SU-DHL-6 (cell line): ENCODE measurements around the gene BAD.
A peak's percentile ranks its signal among the peaks of the same experiment; 100 is the strongest.

Source experiments
- H2AFZ ChIP-seq: fragments of 200-600 bp; sonication (generic); 2 replicates; pipeline ENCODE4 v1.6.1; 2014; ENCODE audit warnings: low read depth, mild to moderate bottlenecking, moderate library complexity, mixed read lengths, antibody characterized with exemption, low read length; ENCODE audit not compliant: severe bottlenecking
- H3F3A ChIP-seq: fragments of 200-600 bp; shearing (Covaris generic); 2 replicates; pipeline ENCODE4 v1.6.0; 2016; ENCODE audit warnings: antibody characterized with exemption, mild to moderate bottlenecking; ENCODE audit not compliant: insufficient read depth
- H3K27ac ChIP-seq: fragments of 200-600 bp; sonication (generic); 2 replicates; pipeline ENCODE4 v1.5.1; 2016; ENCODE audit warnings: low read depth, mild to moderate bottlenecking, low read length, moderate library complexity, mixed read lengths
- H3K27me3 ChIP-seq: fragments of 200-600 bp; sonication (generic), shearing (Covaris generic); 2 replicates; pipeline ENCODE4 v1.6.0; 2014; ENCODE audit warnings: mild to moderate bottlenecking, low read length
- H3K36me3 ChIP-seq: fragments of 200-600 bp; sonication (generic); 2 replicates; pipeline ENCODE4 v1.6.1; 2014; ENCODE audit warnings: mild to moderate bottlenecking, low read length, mixed read lengths
- H3K4me2 ChIP-seq: fragments of 300-600, 200-600 bp; shearing (Covaris generic), sonication (generic); 2 replicates; pipeline ENCODE4 v1.6.0; 2014; ENCODE audit warnings: low read length, low read depth, mild to moderate bottlenecking; ENCODE audit not compliant: poor library complexity, severe bottlenecking
- H3K4me3 ChIP-seq: fragments of 200-600 bp; sonication (generic); 2 replicates; pipeline ENCODE4 v1.5.1; 2014; ENCODE audit warnings: antibody characterized with exemption, low read length, mild to moderate bottlenecking, mixed read lengths; ENCODE audit not compliant: insufficient read depth, poor library complexity, severe bottlenecking
- H3K79me2 ChIP-seq: fragments of 200-600 bp; sonication (generic); 2 replicates; pipeline ENCODE4 v1.6.1; 2014; ENCODE audit warnings: mild to moderate bottlenecking, low read length, moderate library complexity; ENCODE audit not compliant: insufficient read depth
- H3K9ac ChIP-seq: fragments of 200-600 bp; sonication (generic); 2 replicates; pipeline ENCODE4 v1.7.0; 2014; ENCODE audit warnings: mild to moderate bottlenecking, low read length
- H3K9me2 ChIP-seq: fragments of 200-600 bp; sonication (generic); replicated peaks from 2 replicates; pipeline ENCODE4 v1.6.1; 2014; ENCODE audit warnings: low read length; ENCODE audit not compliant: insufficient read depth
- H3K9me3 ChIP-seq: fragments of 200-600 bp; sonication (generic); 2 replicates; pipeline ENCODE4 v1.6.1; 2014; ENCODE audit warnings: low read length, mixed read lengths; ENCODE audit not compliant: insufficient read depth
- H4K20me1 ChIP-seq: fragments of 200-600 bp; sonication (generic); 2 replicates; pipeline ENCODE4 v1.6.1; 2014; ENCODE audit warnings: low read depth, mild to moderate bottlenecking, antibody characterized with exemption, low read length, moderate library complexity, mixed read lengths
- CTCF ChIP-seq: fragments of 200-600 bp; sonication (generic); IDR thresholded peaks from one replicate; pipeline ENCODE4 v1.5.1; 2017; ENCODE audit warnings: antibody characterized with exemption, mild to moderate bottlenecking, low read length, moderate library complexity; ENCODE audit not compliant: insufficient read depth, poor library complexity, severe bottlenecking
- EZH2phosphoT487 ChIP-seq: fragments of 200-600 bp; sonication (generic), shearing (Covaris generic); conservative IDR thresholded peaks from 2 replicates; pipeline ENCODE4 v1.6.1; 2018; ENCODE audit warnings: mild to moderate bottlenecking, antibody characterized with exemption, low read length, moderate library complexity, mixed read lengths

Gene BAD

GRCh38 chr11:64320556-64320955 is 36.1 kb upstream of the BAD start:
- H3K79me2 ChIP-seq, result no peaks in the 10 kb centered on the region; the same call in 1 of the 2 replicates
- H4K20me1 ChIP-seq, result no peaks in the 10 kb centered on the region
- no peaks in the 10 kb centered on the region for H3K9me3 ChIP-seq
- no peak overlapping the region for H2AFZ ChIP-seq
- H3K27ac ChIP-seq, result no peak overlapping the region
- H3K9me2 ChIP-seq, result no peaks in the 10 kb centered on the region
- TF ChIP-seq EZH2phosphoT487 (no peak), CTCF (no peak)
- no peaks in the 10 kb centered on the region for H3K27me3 ChIP-seq
- H3F3A ChIP-seq, result peaks cover 15% of the 10 kb centered on the region
- no peak overlapping the region for H3K4me2 ChIP-seq
- no peak overlapping the region for H3K9ac ChIP-seq
- H3K36me3 ChIP-seq, result no peaks in the 10 kb centered on the region
- no peak overlapping the region for H3K4me3 ChIP-seq

DNA sequence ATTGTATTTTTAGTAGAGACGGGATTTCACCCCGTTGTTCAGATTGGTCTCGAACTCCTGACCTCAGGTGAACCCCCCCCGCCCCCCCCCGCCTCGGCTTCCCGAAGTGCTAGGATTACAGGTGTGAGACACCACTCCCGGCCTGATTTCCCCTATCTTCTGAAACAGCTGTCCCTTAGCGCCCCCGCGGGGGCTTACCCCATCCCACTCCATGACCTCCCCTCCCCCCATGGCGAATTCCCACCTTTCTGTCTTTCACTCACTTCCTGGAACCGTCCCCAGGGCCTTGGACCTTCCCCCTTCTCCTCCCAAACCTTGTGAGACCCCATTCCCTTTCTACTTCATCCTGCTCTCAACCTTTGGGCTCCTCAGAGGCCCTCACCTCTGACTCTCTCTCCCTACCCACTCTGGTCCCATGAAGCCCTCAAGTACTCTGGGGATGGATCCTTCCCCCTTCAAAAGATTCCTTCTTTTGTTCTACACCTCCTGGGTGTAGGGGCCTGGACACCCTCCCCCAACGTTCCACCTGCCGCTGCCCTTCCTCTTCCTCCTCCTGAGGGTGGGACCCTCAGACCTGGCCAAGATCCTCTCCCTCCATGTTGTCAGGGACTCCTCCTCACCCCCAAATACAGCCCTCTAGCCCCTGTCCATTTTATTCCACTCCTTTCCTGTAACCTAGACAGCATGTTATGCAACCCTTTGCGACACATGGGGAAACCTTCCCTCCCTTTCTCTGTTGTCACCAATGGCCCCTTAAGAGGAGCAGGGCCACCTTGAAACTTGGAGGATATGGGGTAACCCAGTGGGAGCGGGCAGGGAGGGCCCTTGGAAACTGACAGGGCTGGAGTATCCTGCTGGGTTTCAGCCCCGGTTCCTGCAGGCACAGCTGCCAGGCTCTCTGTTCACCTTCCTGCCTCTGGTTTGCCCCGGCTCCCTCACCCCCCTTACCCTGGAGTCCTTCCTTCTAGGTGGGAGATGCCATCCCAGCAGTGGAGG is 34.6 kb upstream of the BAD start:
- H3K27ac ChIP-seq, result peak overlapping the region; percentile 92

GRCh38 chr11:64317961-64318765 is 33.7 kb upstream of the BAD start, which contains the start of gene PRDX5:
Gene PRDX5, plus strand, starts transcription at chr11:64318121. Its CDS starts 95 bp downstream, at chr11:64318216.
- no peaks in the 10 kb centered on the region; the same call in 1 of the 2 replicates for H4K20me1 ChIP-seq
- TF ChIP-seq CTCF (peak; percentile 27), EZH2phosphoT487 (no peak)

More for the DNA sequence above, 34.6 kb upstream of the BAD start:
- no peaks in the 10 kb centered on the region for H3K9me3 ChIP-seq
- H3K9ac ChIP-seq, result peak overlapping the region; percentile 84
- no peaks in the 10 kb centered on the region for H3K9me2 ChIP-seq
- peak overlapping the region; percentile 73 for H3K4me3 ChIP-seq
- TF ChIP-seq EZH2phosphoT487 (no peak), CTCF (no peak)
- H4K20me1 ChIP-seq, result no peaks in the 10 kb centered on the region
- no peak overlapping the region for H2AFZ ChIP-seq
- H3K36me3 ChIP-seq, result no peaks in the 10 kb centered on the region
- peak overlapping the region; percentile 64 for H3K4me2 ChIP-seq
- no peaks in the 10 kb centered on the region for H3K27me3 ChIP-seq
- H3K79me2 ChIP-seq, result no peaks in the 10 kb centered on the region; the same call in 1 of the 2 replicates
- H3F3A ChIP-seq, result peaks cover 15% of the 10 kb centered on the region

More at GRCh38 chr11:64317961-64318765, 33.7 kb upstream of the BAD start, which contains the start of gene PRDX5:
- H2AFZ ChIP-seq, result peak within 1 kb of the TSS; percentile 55
- H3K9me3 ChIP-seq, result no peaks in the 10 kb centered on the region
- H3K27ac ChIP-seq, result peak within 1 kb of the TSS; percentile 92
- H3K4me2 ChIP-seq, result peak within 1 kb of the TSS; percentile 64
- H3K9ac ChIP-seq, result peak within 1 kb of the TSS; percentile 84
- H3K36me3 ChIP-seq, result no peaks in the 10 kb centered on the region
- peaks cover 5% of the 10 kb centered on the region; the same call in 1 of the 2 replicates for H3K79me2 ChIP-seq
- H3K27me3 ChIP-seq, result no peaks in the 10 kb centered on the region
- H3F3A ChIP-seq, result peaks cover 18% of the 10 kb centered on the region
- H3K4me3 ChIP-seq, result peak within 1 kb of the TSS; percentile 73
- H3K9me2 ChIP-seq, result no peaks in the 10 kb centered on the region
